Lower leg skin (tissue), 4 donors: ENCODE data around the gene MINDY4B. TPM values are rescaled to one million over a fixed set of nuclear protein-coding genes. Genes with fewer than 3 reads are reported as not detected.
A peak's percentile ranks its signal among the peaks of the same experiment; 100 is the strongest.
"Not testable (repeated sequence)": the region's sequence is repeated elsewhere in the genome, so short reads cannot be mapped to it uniquely, and the experiment has no call there.

ENCODE experiments used
- DNase-seq, 2 donors: peaks; one replicate each; pipeline ENCODE4 v3.0.0-alpha.2; 2019; ENCODE audit warnings: low spot score in 2 of 2
- H3K4me3 ChIP-seq: fragments of 200-600 bp; sonication (generic); 2 replicates; pipeline ENCODE4 v1.5.1; 2017; ENCODE audit warnings: mild to moderate bottlenecking, low read depth; ENCODE audit not compliant: poor library complexity, severe bottlenecking
- POLR2A ChIP-seq, 2 donors: fragments of 450-650 bp; IDR thresholded peaks; one replicate each; pipeline ENCODE4 v1.6.1; 2016 to 2017; ENCODE audit warnings: antibody characterized with exemption in 2 of 2, mild to moderate bottlenecking in 1 of 2, moderate library complexity in 1 of 2
- WGBS, 2 donors: methylation state at CpG; one replicate each; pipeline ENCODE4 v1.1.5; 2018; 5-methylcytosine and 5-hydroxymethylcytosine counted together
- intact Hi-C: fragments of 100-400 bp; cut with DNase I; formaldehyde crosslinking; loops from one replicate; pipeline ENCODE4 v1.15.0; 2023; ENCODE audit warnings: low total_unique reads
- total RNA-seq, 4 donors: library from RNA; depleted of rRNA; stranded (reverse); fragments of >200 nt; gene quantifications; one replicate each; pipeline ENCODE4 v1.1.0, GENCODE V29; 2016
- TF ChIP-seq, protein P1 (sequence below), 3 donors: fragments of 450-650 bp; IDR thresholded peaks; one replicate each; pipeline ENCODE4 v1.5.1; 2016; ENCODE audit warnings: antibody characterized with exemption in 3 of 3, mild to moderate bottlenecking in 3 of 3, moderate library complexity in 2 of 3

MINDY4B gene
- total RNA-seq, 4 donors from 2014 or later, result not detected

DNA sequence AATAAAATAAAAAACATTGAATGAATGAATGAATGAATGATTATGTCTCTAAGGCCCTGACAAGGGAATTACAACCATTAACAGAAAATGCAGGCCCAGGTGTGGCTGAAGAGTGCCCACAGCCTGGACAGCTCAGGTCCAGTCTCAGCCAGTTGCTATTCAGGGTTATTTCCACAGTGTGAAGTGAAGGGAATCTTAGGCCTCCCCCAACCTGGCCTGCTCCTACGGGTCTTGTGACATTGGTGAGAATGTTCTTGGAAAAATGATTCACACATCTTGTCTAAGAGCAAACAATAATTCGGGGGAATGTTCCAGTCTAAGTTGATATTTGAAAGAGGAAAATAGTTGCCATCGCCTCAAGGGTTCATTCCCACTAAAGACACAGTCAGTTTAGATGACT, 37.0 kb downstream of the MINDY4B start:
- intact Hi-C loops, result loop anchor here (10.0 kb wide), 1 partner anchor 83 kb away; no protein-coding TSS in a partner anchor
- no peak overlapping the region for H3K4me3 ChIP-seq
- peak in 1 of 2 donors; percentile 34 for DNase-seq
- 83 to 85% methylated on average over 3 of the region's 3 CpGs for WGBS, 2 donors
- TF ChIP-seq POLR2A (IDR thresholded peaks at IDR 0.05), result no peak
- TF ChIP-seq, protein P1, sequence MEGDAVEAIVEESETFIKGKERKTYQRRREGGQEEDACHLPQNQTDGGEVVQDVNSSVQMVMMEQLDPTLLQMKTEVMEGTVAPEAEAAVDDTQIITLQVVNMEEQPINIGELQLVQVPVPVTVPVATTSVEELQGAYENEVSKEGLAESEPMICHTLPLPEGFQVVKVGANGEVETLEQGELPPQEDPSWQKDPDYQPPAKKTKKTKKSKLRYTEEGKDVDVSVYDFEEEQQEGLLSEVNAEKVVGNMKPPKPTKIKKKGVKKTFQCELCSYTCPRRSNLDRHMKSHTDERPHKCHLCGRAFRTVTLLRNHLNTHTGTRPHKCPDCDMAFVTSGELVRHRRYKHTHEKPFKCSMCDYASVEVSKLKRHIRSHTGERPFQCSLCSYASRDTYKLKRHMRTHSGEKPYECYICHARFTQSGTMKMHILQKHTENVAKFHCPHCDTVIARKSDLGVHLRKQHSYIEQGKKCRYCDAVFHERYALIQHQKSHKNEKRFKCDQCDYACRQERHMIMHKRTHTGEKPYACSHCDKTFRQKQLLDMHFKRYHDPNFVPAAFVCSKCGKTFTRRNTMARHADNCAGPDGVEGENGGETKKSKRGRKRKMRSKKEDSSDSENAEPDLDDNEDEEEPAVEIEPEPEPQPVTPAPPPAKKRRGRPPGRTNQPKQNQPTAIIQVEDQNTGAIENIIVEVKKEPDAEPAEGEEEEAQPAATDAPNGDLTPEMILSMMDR (IDR thresholded peaks at IDR 0.05), result no peak

DNA sequence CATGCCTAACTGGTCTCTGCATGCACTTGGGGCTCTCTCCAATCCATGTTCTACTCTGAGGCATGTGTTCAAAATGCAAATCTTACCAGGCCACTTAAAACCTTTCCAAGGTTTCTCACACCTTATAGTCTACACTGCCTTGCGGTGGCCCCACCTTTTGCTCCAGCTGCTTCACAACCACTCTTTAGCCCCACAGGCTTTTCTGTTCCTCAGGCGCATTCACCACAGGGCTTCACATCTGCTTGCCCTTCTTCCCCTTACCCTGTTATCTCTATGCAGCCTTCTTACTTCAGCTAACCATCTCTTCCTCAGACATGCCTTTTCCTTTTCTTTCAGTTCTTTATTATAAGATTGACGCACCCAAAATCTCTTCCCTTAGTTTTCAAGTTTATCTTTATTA, 37.8 kb downstream of the MINDY4B start:
- WGBS, 2 donors, result 87 to 90% methylated on average over 3 of the region's 3 CpGs

DNA sequence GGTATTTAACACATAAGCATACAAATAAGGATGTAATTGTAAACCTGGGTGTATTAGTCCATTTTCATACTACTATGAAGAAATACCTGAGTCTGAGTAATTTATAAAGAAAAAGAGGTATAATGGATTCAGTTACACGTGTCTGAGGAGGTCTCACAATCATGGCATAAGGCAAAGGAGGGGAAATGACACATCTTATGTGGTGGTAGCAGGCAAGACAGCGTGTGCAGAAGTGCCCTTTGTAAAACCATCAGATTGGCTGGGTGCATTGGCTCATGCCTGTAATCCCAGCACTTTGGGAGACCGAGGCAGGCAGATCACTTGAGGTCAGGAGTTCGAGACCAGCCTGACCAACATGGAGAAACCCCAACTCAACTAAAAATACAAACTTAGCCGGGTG, 41.3 kb downstream of the MINDY4B start:
- not testable (repeated sequence) for DNase-seq

More for the DNA sequence above, 37.8 kb downstream of the MINDY4B start:
- DNase-seq, result no peak
- TF ChIP-seq, protein P1 (IDR thresholded peaks at IDR 0.05), result no peak
- TF ChIP-seq POLR2A (IDR thresholded peaks at IDR 0.05), result no peak
- intact Hi-C loops, result loop anchor here (10.0 kb wide), 1 partner anchor 83 kb away; no protein-coding TSS in a partner anchor
- no peak overlapping the region for H3K4me3 ChIP-seq

DNA sequence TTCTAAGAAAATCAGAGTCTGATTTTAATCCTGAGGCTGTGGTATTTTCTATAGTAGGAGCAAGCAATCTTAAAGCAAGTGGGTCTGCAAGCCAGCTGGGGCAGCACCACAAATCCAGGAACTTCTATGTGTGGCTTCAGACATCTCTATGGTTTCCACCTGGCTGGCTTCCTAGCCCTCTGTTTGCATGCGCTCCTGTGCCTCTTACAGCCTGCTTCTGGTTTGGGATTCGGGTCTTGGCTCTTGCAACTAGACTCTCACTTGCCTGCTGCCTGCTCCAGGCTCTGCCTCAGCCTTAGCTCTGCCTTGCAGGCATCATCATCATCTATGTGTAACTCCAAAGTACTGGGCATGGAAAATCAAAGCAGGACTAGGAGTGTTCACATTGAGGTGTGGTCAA, 43.4 kb downstream of the MINDY4B start:
- intact Hi-C loops, result loop anchor here (10.0 kb wide), 1 partner anchor 77 kb away; no protein-coding TSS in a partner anchor
- DNase-seq, result no peak
- 54 to 75% methylated on average over 2 of the region's 2 CpGs for WGBS, 2 donors
- H3K4me3 ChIP-seq, result no peak overlapping the region
- TF ChIP-seq POLR2A (IDR thresholded peaks at IDR 0.05), result no peak
- TF ChIP-seq, protein P1 (IDR thresholded peaks at IDR 0.05), result no peak

More for the DNA sequence above, 41.3 kb downstream of the MINDY4B start:
- intact Hi-C loops, result loop anchor here (2.0 to 10.0 kb wide), 2 partner anchors 79 to 141 kb away; no protein-coding TSS in a partner anchor
- H3K4me3 ChIP-seq, result not testable (repeated sequence)
- WGBS, 2 donors, result 74 to 86% methylated on average over 5 of the region's 5 CpGs

DNA sequence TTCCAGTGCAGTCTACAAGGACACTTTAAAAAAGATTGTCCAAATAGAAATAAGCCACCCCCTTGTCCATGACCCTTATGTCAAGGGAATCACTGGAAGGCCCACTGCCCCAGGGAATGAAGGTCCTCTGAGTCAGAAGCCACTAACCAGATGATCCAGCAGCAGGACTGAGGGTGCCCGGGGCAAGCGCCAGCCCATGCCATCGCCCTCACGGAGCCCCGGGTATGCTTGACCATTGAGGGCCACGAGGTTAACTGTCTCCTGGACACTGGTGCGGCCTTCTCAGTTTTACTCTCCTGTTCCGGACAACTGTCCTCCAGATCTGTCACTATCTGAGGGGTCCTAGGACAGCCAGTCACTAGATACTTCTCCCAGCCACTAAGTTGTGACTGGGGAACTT, 47.3 kb downstream of the MINDY4B start:
- WGBS, 2 donors, result 93% methylated on average over 8 of the region's 8 CpGs
- DNase-seq, intact Hi-C loops, H3K4me3 ChIP-seq: not testable (repeated sequence)

DNA sequence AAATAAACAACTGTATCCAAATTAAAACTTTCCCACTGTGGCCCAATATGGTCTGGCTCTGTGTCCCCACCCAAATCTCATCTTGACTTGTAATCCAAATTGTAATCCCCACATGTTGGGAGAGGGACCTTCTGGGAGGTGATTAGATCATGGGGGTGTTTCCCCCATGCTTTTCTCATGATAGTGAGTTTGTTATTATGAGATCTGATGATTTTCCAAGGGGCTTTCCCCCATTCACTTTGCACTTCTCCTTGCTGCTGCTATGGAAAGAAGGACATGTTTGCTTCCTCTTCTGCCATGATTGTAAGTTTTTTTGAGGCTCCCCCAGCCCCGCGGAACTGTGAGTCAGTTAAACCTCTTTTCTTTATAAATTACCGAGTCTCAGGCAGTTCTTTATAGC, 55.0 kb downstream of the MINDY4B start:
- no peak for TF ChIP-seq POLR2A (IDR thresholded peaks at IDR 0.05)
- TF ChIP-seq, protein P1 (IDR thresholded peaks at IDR 0.05), result no peak
- intact Hi-C loops, result no loop called here
- H3K4me3 ChIP-seq, result no peak overlapping the region
- DNase-seq, result no peak
- 79 to 94% methylated on average over 3 of the region's 3 CpGs for WGBS, 2 donors

DNA sequence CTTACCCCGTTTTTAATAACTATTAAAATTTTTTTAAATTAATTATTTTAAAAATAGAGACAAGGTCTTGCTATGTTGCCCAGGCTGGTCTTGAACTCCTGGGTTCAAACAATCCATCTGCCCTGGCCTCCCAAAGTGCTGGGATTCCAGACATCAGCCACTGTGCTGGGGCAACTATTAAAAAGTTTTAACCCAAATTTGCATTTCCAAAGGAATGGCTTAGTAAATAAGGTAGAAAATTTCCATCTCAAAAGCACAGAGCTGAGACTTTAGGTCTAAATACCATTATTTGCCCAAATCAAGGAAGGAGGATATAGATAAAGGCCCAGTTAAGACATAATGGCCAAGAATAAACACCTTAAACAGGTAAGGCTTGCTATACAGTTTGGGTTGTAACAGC, 56.4 kb downstream of the MINDY4B start:
- 65 to 79% methylated on average over 1 of the region's 1 CpG for WGBS, 2 donors
- DNase-seq, result no peak
- H3K4me3 ChIP-seq, result no peak overlapping the region
- no peak for TF ChIP-seq POLR2A (IDR thresholded peaks at IDR 0.05)
- TF ChIP-seq, protein P1 (IDR thresholded peaks at IDR 0.05), result no peak
- intact Hi-C loops, result no loop called here
